Right cardiac atrium (tissue), 5 donors: ENCODE data around the gene CNTN4. TPM values are rescaled to one million over a fixed set of nuclear protein-coding genes. Genes with fewer than 3 reads are reported as not detected.
A peak's percentile ranks its signal among the peaks of the same experiment; 100 is the strongest.

Experiments
- ATAC-seq, 2 donors: fragments of 200-7000 bp; cut with Tn5 transposase; one replicate each; pipeline versions ENCODE4 v1.8.0 to v1.9.1; 2020; ENCODE audit warnings: moderate library complexity in 2 of 2, mild to moderate bottlenecking in 1 of 2
- DNase-seq, 3 donors: peaks; one replicate each; pipeline ENCODE4 v3.0.0-alpha.2; 2020
- H3K27ac ChIP-seq: one replicate; pipeline ENCODE4 v1.5.1; 2013; ENCODE audit warnings: mild to moderate bottlenecking, low read length, control low read depth, moderate library complexity
- H3K27me3 ChIP-seq: one replicate; pipeline ENCODE4 v1.6.1; 2013; ENCODE audit not compliant: control insufficient read depth, insufficient read depth
- H3K4me1 ChIP-seq: one replicate; pipeline ENCODE4 v1.6.1; 2013; ENCODE audit warnings: low read length; ENCODE audit not compliant: control insufficient read depth, insufficient read depth
- H3K4me3 ChIP-seq: one replicate; pipeline ENCODE4 v1.5.1; 2013; ENCODE audit warnings: low read length, control low read depth
- H3K9me3 ChIP-seq: one replicate; pipeline ENCODE4 v1.6.1; 2013; ENCODE audit warnings: low read length; ENCODE audit not compliant: control insufficient read depth
- WGBS: extraction: QIAGEN DNeasy Blood & Tissue Kit; methylation state at CpG from one replicate; pipeline ENCODE4 v1.1.7; 2013; 5-methylcytosine and 5-hydroxymethylcytosine counted together
- intact Hi-C, 4 donors: fragments of 100-400 bp; cut with DNase I; formaldehyde crosslinking; loops; one replicate each; pipeline versions ENCODE4 v1.11.0 to v1.14.0; 2022 to 2023
- polyA plus RNA-seq: library from polyadenylated mRNA; stranded (reverse); fragments of 200-250 nt; gene quantifications from one replicate; pipeline ENCODE4 v1.2.3, GENCODE V29; 2013
- total RNA-seq, 4 donors: library from RNA; stranded (reverse); fragmentation: NEBNext Ultra II Directional; extraction: Animal tissue kit (Norgen Biotek cat#: 25700); gene quantifications; one replicate each; pipeline ENCODE4 v1.2.1, GENCODE V29; 2021
- donor health status: healthy with polysubstance abuse.
- donor health status: DM: no; HTN: yes; CAD: no.
- donor health status: DM: no; HTN: no; CAD: no.
- donor health status: DM: no; HTN: yes; CAD: no; lungs with severe emphysema.
- donor health status: DM: yes; HTN: yes; CAD: no.

The CNTN4 gene
- total and polyA plus RNA-seq, 5 donors, result 1.7 to 6.8 (median 2.8) TPM

DNA sequence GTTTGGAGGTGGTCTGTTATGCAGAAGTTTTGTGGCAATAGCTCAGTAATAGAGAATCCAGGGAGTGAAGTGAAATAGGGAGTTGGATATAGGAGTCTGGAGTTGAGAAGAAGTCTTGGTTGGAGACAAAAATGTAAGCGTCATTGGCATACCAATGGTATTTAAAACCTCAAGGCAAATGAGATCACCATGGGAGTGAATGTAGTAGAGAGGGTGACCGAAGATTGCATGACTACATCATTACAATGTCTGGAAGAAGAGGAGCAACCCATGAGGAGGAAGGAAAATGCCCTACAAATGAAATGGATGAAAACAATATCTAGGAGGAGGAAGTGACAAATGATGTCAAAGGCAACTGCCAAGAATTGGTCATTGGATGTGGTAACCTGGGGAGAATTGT, 54.4 kb downstream of the CNTN4 start:
- ATAC-seq (no peak), DNase-seq (no peak)
- Histone ChIP-seq H3K27me3 (no peaks in the 10 kb centered on the region), H3K27ac (no peak overlapping the region), H3K4me1 (no peaks in the 10 kb centered on the region), H3K4me3 (no peak overlapping the region), H3K9me3 (no peaks in the 10 kb centered on the region)
- WGBS, result 97% methylated on average over 2 of the region's 2 CpGs
- intact Hi-C loops, result no loop called here

DNA sequence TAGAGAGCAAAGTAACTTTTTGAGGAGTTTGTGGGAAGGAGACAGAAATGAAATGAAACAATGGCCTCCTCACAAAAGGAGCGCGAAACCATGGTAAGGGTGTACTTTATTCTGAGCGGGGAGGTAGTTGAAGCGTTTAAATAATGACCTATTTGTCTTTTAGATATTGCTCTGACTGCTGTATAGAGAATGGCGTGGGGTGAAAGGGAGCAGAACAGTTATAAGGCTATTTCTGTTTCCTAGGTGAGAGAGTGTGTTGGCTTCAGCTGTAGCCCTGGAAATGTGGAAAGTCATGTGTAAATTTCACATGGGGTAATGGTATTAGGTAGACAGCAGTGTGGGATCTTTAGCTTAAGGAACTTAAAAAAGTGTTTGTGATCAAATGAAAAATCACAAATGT, 54.9 kb downstream of the CNTN4 start:
- DNase-seq (no peak), ATAC-seq (no peak)
- WGBS, result 74% methylated on average over 5 of the region's 5 CpGs
- no peak overlapping the region for H3K4me3 ChIP-seq
- no peak overlapping the region for H3K27ac ChIP-seq
- H3K9me3 ChIP-seq, result no peaks in the 10 kb centered on the region
- H3K4me1 ChIP-seq, result no peaks in the 10 kb centered on the region
- H3K27me3 ChIP-seq, result no peaks in the 10 kb centered on the region
- intact Hi-C loops, result no loop called here

DNA sequence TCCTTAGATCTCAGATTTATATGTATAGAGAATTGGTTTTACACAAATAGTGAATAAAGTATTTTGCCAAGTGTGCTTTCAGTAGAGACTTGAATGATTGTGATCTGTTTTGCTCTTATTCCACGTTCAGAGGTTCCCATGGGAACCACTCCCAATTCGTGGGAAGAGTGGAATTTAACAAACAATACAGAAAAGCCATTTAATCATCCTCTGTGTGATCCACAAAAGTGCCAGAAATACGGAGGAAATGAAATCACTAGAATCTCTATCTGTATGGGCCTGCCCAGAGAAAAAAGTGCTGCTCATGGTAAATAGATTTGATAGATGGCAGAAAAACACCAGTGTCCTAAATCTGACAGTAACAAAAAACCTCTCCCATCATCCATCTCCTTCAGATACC, 56.0 kb downstream of the CNTN4 start:
- Histone ChIP-seq H3K4me1 (no peaks in the 10 kb centered on the region), H3K27me3 (no peaks in the 10 kb centered on the region), H3K9me3 (no peaks in the 10 kb centered on the region), H3K4me3 (no peak overlapping the region), H3K27ac (no peak overlapping the region)
- intact Hi-C loops, result no loop called here
- 27% methylated on average over 3 of the region's 3 CpGs for WGBS
- DNase-seq (no peak), ATAC-seq (peak in 1 of 2 donors; percentile 28)

DNA sequence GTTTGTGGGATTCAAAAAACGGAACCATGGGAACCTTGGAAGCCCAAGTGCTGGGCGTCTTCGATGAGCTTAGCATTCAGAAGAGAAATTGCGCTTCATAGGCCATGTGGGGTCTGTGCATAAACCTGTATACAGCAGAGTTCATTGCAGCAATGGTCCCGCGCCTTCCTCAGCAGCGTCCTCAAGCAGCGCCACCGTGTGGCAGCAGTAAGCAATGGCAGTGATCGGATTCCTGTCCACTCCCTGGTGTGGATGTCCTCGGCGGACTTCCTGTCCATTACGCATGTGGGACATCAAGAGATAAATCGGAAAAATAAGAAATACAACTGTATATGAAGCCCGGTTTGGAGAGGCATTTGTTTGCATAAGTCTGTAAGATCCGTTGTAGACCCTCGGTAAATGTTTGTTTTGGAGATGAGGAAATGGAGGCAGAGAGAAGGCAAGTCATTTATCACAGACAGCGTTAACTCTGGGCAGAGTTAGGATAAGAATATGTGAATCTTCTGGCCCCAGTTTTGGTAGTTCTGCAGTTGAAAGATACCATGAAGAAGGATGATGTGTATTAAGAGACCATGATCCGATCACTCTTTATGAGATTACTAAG, 57.7 kb downstream of the CNTN4 start:
- Histone ChIP-seq H3K27ac (no peak overlapping the region), H3K4me1 (no peaks in the 10 kb centered on the region), H3K4me3 (no peak overlapping the region), H3K27me3 (no peaks in the 10 kb centered on the region), H3K9me3 (no peaks in the 10 kb centered on the region)
- peak in 1 of 2 donors; percentile 42 for ATAC-seq
- 53% methylated on average over 19 of the region's 19 CpGs for WGBS
- DNase-seq, result peak in 1 of 3 donors; percentile 9
- intact Hi-C loops, result no loop called here

DNA sequence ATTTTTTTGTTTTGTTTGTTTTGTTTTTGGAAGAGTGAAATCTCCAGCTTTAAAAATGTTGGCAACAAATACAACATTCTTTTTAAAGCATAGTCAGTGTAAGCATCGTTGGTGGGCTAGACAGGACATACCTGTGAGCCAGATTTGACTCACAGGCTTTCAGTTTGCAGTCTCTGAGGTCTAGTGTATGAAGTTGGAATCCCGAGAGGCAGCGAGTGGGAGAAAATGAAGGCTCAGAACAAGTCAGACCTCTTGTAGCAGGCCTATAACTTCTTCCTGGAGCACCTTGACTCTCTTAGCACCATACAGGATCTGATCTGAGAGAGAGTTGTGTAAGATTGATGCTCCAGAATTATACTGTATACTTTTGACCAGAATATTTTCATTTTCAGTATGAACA, 60.2 kb downstream of the CNTN4 start:
- H3K27me3 ChIP-seq, result no peaks in the 10 kb centered on the region
- H3K4me3 ChIP-seq, result no peak overlapping the region
- no peak for DNase-seq
- ATAC-seq, result no peak
- no peaks in the 10 kb centered on the region for H3K4me1 ChIP-seq
- WGBS, result 61% methylated on average over 3 of the region's 3 CpGs
- H3K9me3 ChIP-seq, result no peaks in the 10 kb centered on the region
- no peak overlapping the region for H3K27ac ChIP-seq
- intact Hi-C loops, result no loop called here

DNA sequence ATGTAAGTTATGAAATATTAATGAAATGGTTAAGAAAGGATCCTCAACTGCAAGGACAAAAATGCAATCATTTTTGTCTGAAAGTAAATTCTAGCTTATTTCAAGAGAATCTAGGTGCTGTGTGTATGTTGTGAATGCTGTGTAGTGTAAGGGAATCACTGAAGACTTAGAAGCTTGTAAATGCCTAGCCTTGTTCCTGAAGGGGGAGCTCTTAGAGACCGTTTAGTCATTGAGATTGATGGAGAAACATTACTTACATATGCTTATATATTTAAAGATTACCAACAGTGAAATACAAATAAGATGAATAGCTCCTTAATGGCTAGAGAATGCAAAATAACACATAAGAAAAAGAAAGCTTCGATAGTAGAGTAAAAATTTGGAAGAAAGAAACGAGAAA, 67.9 kb downstream of the CNTN4 start:
- ATAC-seq (no peak), DNase-seq (no peak)
- intact Hi-C loops, result no loop called here
- H3K27ac ChIP-seq, result no peak overlapping the region
- H3K4me1 ChIP-seq, result no peaks in the 10 kb centered on the region
- H3K9me3 ChIP-seq, result no peaks in the 10 kb centered on the region
- H3K27me3 ChIP-seq, result no peaks in the 10 kb centered on the region
- 53% methylated on average over 3 of the region's 3 CpGs for WGBS
- no peak overlapping the region for H3K4me3 ChIP-seq

DNA sequence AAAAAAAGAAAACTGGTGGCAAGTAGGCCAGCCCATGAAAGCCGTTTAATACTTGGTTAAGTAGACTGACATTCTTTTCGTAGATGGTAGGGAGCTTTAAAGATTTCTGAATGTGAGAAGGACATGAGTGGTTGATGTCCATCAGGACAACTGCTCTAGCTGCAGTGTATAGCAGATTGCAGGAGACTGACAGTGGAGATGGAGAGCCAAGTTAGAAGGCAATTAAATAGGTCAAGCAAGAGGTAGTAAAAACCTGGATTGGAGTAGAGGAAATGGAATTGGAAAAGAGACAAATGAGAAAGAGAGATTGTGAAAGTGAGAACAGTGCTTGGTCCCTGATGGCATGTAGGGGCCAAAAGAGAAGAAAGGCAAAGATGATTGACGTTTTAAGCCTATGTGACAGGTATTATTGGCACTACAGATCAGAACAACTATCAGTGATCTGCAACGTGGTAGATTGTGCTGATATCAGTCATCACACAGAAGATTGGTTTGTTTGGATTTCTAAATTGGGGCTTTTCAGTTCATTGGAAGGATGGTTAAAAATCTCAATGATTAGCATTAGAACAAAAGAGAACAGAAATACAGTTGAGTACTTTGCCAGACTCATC, 74.0 kb downstream of the CNTN4 start:
- DNase-seq (no peak), ATAC-seq (no peak)
- no peaks in the 10 kb centered on the region for H3K4me1 ChIP-seq
- H3K27ac ChIP-seq, result no peak overlapping the region
- H3K9me3 ChIP-seq, result no peaks in the 10 kb centered on the region
- H3K4me3 ChIP-seq, result no peak overlapping the region
- intact Hi-C loops, result no loop called here
- WGBS, result 79% methylated on average over 4 of the region's 4 CpGs
- H3K27me3 ChIP-seq, result no peaks in the 10 kb centered on the region

DNA sequence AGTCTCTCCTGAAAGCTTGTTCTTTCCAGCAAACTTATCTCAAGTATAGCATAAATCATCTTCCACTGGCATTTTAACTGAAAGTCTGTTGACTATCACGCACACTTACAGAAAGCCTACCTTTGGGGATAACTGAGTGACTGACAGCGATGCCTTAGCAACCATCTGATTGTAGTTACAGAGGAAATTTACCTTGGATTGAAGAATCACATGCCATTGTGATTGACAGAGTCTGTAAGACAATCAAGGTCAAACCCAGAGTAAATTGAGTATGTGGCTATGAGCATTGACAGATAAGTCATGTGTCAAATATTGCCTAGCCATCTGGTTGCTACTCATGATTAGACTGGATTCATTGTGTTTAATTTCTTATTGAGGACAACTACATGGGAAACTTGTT, 82.0 kb downstream of the CNTN4 start:
- H3K4me3 ChIP-seq, result no peak overlapping the region
- no peaks in the 10 kb centered on the region for H3K9me3 ChIP-seq
- no peaks in the 10 kb centered on the region for H3K4me1 ChIP-seq
- no peaks in the 10 kb centered on the region for H3K27me3 ChIP-seq
- 80% methylated on average over 2 of the region's 2 CpGs for WGBS
- DNase-seq, result no peak
- intact Hi-C loops, result no loop called here
- H3K27ac ChIP-seq, result no peak overlapping the region
- no peak for ATAC-seq

DNA sequence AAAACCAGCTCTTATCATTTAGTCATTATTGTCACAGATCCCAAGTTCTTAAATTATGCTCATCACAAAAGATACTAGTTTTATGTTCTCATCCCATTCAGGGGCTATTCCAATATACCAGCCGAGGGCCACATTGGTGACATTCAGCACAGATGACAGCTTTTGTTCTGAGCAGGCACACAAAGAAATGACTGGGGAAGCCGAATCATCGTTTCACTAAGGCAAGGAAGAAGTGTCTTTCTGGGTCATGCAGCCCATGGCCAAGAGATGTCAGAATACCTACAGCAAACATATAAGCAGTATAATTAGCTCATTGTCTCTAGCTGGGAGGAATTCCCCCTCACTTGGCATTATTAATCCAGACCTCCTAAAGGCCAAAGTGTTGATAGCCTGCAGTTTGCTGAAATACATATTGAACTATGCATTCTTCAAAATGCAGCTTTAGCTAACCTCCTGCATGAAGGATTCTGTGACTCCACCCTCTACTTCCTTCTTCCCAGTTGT, 100.2 kb downstream of the CNTN4 start:
- H3K27me3 ChIP-seq, result no peaks in the 10 kb centered on the region
- WGBS, result 71% methylated on average over 3 of the region's 3 CpGs
- DNase-seq (no peak), ATAC-seq (no peak)
- no peaks in the 10 kb centered on the region for H3K9me3 ChIP-seq
- intact Hi-C loops, result no loop called here
- no peak overlapping the region for H3K27ac ChIP-seq
- no peaks in the 10 kb centered on the region for H3K4me1 ChIP-seq
- H3K4me3 ChIP-seq, result no peak overlapping the region

DNA sequence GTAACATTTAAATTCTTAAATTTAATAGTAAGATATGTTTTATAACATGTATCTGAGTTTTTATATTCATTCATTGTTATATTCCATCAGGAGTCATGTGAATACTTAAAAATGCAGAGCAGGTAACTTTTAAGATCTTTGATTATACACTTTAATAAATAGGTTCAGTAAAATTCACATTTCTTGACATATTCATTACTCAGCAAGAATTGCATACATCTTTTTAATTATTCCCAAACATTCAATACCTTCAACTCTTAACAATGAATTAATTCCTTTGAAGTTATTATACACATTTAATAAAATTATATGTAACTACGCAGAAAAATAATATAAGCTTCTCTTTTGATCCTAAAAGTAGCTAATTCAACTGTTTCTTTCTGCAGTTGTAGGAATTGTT, 105.4 kb downstream of the CNTN4 start:
- Histone ChIP-seq H3K9me3 (no peaks in the 10 kb centered on the region), H3K4me3 (no peak overlapping the region), H3K27me3 (no peaks in the 10 kb centered on the region), H3K27ac (no peak overlapping the region), H3K4me1 (no peaks in the 10 kb centered on the region)
- intact Hi-C loops, result no loop called here
- DNase-seq (no peak), ATAC-seq (no peak)
- WGBS, result 87% methylated on average over 1 of the region's 1 CpG

DNA sequence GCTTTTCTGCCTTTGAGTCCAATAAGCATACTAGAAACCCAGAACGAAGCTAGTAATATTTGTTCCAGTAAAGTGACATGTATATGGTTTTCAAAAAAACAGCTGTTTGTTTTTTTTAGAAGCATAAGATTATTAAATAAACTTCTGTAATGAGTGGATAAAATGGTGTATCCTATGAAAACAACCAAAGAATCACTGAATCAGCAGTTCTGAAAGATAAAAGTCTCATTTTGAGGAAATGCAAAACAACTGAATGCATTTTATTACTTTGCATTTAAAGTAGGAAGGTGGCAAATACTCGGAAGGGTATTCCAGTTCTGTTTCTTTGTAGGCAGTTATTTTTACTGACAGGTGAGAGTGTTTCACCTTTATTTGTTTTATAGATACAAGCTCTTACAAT, 107.0 kb downstream of the CNTN4 start:
- 77% methylated on average over 2 of the region's 2 CpGs for WGBS
- Histone ChIP-seq H3K4me3 (no peak overlapping the region), H3K4me1 (no peaks in the 10 kb centered on the region), H3K9me3 (no peaks in the 10 kb centered on the region), H3K27me3 (no peaks in the 10 kb centered on the region), H3K27ac (no peak overlapping the region)
- DNase-seq (no peak), ATAC-seq (no peak)
- intact Hi-C loops, result no loop called here

DNA sequence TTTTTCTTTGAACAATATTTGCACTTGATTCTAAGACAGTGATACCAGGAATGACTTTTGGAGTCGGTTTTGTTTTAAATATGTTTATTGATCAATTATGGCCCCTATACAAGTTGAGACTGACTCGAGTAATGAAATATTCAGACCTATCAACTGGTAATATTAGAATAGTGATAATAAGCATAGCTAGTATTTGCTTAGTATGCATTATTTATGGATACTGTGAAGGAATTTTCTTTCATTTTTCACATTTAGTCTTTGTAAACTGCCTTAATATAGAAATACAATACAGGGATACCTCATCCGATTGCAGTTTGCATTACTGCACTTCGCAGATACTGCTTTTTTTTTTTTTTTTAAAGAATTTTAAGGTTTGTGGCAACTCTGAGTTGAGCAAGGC, 107.9 kb downstream of the CNTN4 start:
- no peaks in the 10 kb centered on the region for H3K27me3 ChIP-seq
- ATAC-seq, result no peak
- no peaks in the 10 kb centered on the region for H3K9me3 ChIP-seq
- DNase-seq, result no peak
- H3K27ac ChIP-seq, result no peak overlapping the region
- intact Hi-C loops, result no loop called here
- WGBS, result 87% methylated on average over 4 of the region's 4 CpGs
- H3K4me3 ChIP-seq, result no peak overlapping the region
- no peaks in the 10 kb centered on the region for H3K4me1 ChIP-seq
